Prostate gland (tissue), 2 donors: ENCODE measurements around the gene ARMC9. TPM values are rescaled to one million over a fixed set of nuclear protein-coding genes. Genes with fewer than 3 reads are reported as not detected.

ENCODE experiments used
- DNase-seq: peaks from one replicate; pipeline ENCODE4 v3.0.0-alpha.2; 2019; ENCODE audit warnings: low spot score
- H3K27ac ChIP-seq, 2 donors: fragments of 200-600 bp; sonication (generic); 2 replicates each; pipeline ENCODE4 v1.5.1; 2017 to 2019
- H3K27me3 ChIP-seq: fragments of 200-600 bp; sonication (generic); replicated peaks from 2 replicates; pipeline ENCODE4 v1.5.1; 2019; ENCODE audit not compliant: insufficient read depth
- H3K36me3 ChIP-seq, 2 donors: fragments of 200-600 bp; sonication (generic); 1 replicate in 1 of 2; 2 replicates in 1 of 2; pipeline versions ENCODE4 v1.5.1 to v1.8.1; 2017 to 2019
- H3K4me1 ChIP-seq: fragments of 200-600 bp; sonication (generic); replicated peaks from 2 replicates; pipeline ENCODE4 v1.5.1; 2019
- H3K4me3 ChIP-seq, 2 donors: fragments of 200-600 bp; sonication (generic); 2 replicates each; pipeline ENCODE4 v1.5.1; 2017 to 2019
- H3K9me3 ChIP-seq: fragments of 200-600 bp; sonication (generic); 2 replicates; pipeline ENCODE4 v1.5.1; 2017
- CTCF ChIP-seq, 4 experiments: fragments of 200-600 bp in 2 of 4; fragments of 450-650 bp in 2 of 4; sonication (generic) in 2 of 4; IDR thresholded peaks; 1 replicate in 3 of 4; 2 replicates in 1 of 4; pipeline ENCODE4 v1.5.1; 2016 to 2019; ENCODE audit warnings: antibody characterized with exemption in 4 of 4, mild to moderate bottlenecking in 2 of 4, moderate library complexity in 2 of 4
- POLR2A ChIP-seq: fragments of 450-650 bp; IDR thresholded peaks from one replicate; pipeline ENCODE4 v1.6.1; 2016; ENCODE audit warnings: antibody characterized with exemption, mild to moderate bottlenecking
- POLR2AphosphoS5 ChIP-seq: sonication (generic); formaldehyde crosslinking; IDR thresholded peaks from one replicate; pipeline ENCODE4 v1.6.1; 2017; ENCODE audit warnings: antibody characterized with exemption
- WGBS: methylation state at CpG from one replicate; pipeline ENCODE4 v1.1.5; 2018; 5-methylcytosine and 5-hydroxymethylcytosine counted together
- intact Hi-C: fragments of 100-400 bp; cut with DNase I; formaldehyde crosslinking; loops from one replicate; pipeline ENCODE4 v1.14.2; 2022
- total RNA-seq, 2 donors: library from RNA; depleted of rRNA; stranded (reverse); fragments of >200 nt; gene quantifications; one replicate each; pipeline ENCODE4 v1.1.0, GENCODE V29; 2016

The ARMC9 gene
- total RNA-seq, 2 donors from 2014 or later = 11.3 to 40.0 TPM

GRCh38 chr2:231342061-231342711 is 143.8 kb downstream of the ARMC9 start:
- DNase-seq = no peak
- intact Hi-C loops = no loop called here

GRCh38 chr2:231343006-231343710 is 144.7 kb downstream of the ARMC9 start:
- H3K4me3 ChIP-seq = no peak overlapping the region
- 81% methylated on average over 4 of the region's 4 CpGs for WGBS
- H3K9me3 ChIP-seq = no peaks in the 10 kb centered on the region
- no peaks in the 10 kb centered on the region for H3K36me3 ChIP-seq
- intact Hi-C loops = no loop called here
- no peaks in the 10 kb centered on the region for H3K27me3 ChIP-seq
- no peak overlapping the region for H3K27ac ChIP-seq
- TF ChIP-seq POLR2AphosphoS5 (no peak), CTCF (IDR thresholded peaks at IDR 0.05) (no peak), POLR2A (no peak)
- H3K4me1 ChIP-seq = no peaks in the 10 kb centered on the region
- no peak for DNase-seq

More at GRCh38 chr2:231342061-231342711, 143.8 kb downstream of the ARMC9 start:
- TF ChIP-seq POLR2AphosphoS5 (no peak), POLR2A (no peak), CTCF (IDR thresholded peaks at IDR 0.05) (no peak)
- H3K9me3 ChIP-seq = no peaks in the 10 kb centered on the region
- H3K4me1 ChIP-seq = no peaks in the 10 kb centered on the region
- WGBS = 93% methylated on average over 14 of the region's 14 CpGs
- H3K36me3 ChIP-seq = no peaks in the 10 kb centered on the region
- no peak overlapping the region for H3K27ac ChIP-seq
- no peaks in the 10 kb centered on the region for H3K27me3 ChIP-seq
- no peak overlapping the region for H3K4me3 ChIP-seq

GRCh38 chr2:231343988-231344387 is 145.6 kb downstream of the ARMC9 start:
- Histone ChIP-seq H3K4me3 (no peak overlapping the region), H3K27ac (no peak overlapping the region), H3K9me3 (no peaks in the 10 kb centered on the region), H3K4me1 (no peaks in the 10 kb centered on the region), H3K36me3 (no peaks in the 10 kb centered on the region), H3K27me3 (no peaks in the 10 kb centered on the region)
- DNase-seq = no peak
- intact Hi-C loops = no loop called here
- WGBS = 54% methylated on average over 3 of the region's 3 CpGs
- TF ChIP-seq POLR2AphosphoS5 (no peak), CTCF (IDR thresholded peaks at IDR 0.05) (no peak), POLR2A (no peak)

GRCh38 chr2:231344851-231345250 is 146.4 kb downstream of the ARMC9 start:
- H3K4me1 ChIP-seq = no peaks in the 10 kb centered on the region
- DNase-seq = no peak
- no peaks in the 10 kb centered on the region for H3K9me3 ChIP-seq
- no peak overlapping the region for H3K4me3 ChIP-seq
- no peaks in the 10 kb centered on the region for H3K36me3 ChIP-seq
- H3K27ac ChIP-seq = no peak overlapping the region
- intact Hi-C loops = no loop called here
- 95% methylated on average over 8 of the region's 8 CpGs for WGBS
- TF ChIP-seq POLR2AphosphoS5 (no peak), POLR2A (no peak), CTCF (IDR thresholded peaks at IDR 0.05) (no peak)
- no peaks in the 10 kb centered on the region for H3K27me3 ChIP-seq

- Histone ChIP-seq H3K9me3 (no peaks in the 10 kb centered on the region), H3K27me3 (no peaks in the 10 kb centered on the region), H3K27ac (no peak overlapping the region), H3K4me3 (no peak overlapping the region), H3K36me3 (no peaks in the 10 kb centered on the region), H3K4me1 (no peaks in the 10 kb centered on the region)
- no peak for DNase-seq
- intact Hi-C loops = no loop called here
- no peak for TF ChIP-seq CTCF (IDR thresholded peaks at IDR 0.05)
- no peak for TF ChIP-seq POLR2A
- TF ChIP-seq POLR2AphosphoS5 = no peak
- WGBS = 82% methylated on average over 5 of the region's 5 CpGs
These were observed 148.7 kb downstream of the ARMC9 start for GRCh38 chr2:231347081-231347480.
